Measurements from ENCODE around the gene TAMALIN.
A peak's percentile ranks its signal among the peaks of the same experiment; 100 is the strongest.

TAMALIN gene

GRCh38 chr12:52037248-52037861 lies 30.6 kb downstream of the TAMALIN start:
- DNase-seq (ENCODE audit: low spot score), result peak; percentile 71

GRCh38 chr12:52038447-52038846 lies 31.7 kb downstream of the TAMALIN start:
- no peak for DNase-seq (ENCODE audit: low spot score)

DNA sequence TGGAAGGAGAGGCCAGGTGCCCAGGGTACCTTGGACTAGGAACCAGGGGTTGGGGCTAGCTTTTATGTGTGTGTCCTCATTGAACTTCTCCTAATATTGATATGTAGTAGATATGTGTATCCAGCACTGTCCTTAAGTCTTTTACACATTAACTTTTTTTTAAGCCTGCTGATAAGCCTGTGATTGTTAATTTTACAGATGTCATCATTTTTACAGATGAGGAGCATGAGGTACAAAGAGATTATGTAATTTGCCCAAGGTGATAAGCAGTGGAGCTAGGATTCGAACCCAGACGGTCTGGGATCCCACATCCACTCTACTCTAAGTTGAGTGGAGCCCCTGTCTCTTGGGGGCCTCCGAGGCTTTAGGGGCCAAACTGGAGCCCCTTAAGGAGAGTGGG lies 34.3 kb downstream of the TAMALIN start:
- no peak for DNase-seq (ENCODE audit: low spot score)

DNA sequence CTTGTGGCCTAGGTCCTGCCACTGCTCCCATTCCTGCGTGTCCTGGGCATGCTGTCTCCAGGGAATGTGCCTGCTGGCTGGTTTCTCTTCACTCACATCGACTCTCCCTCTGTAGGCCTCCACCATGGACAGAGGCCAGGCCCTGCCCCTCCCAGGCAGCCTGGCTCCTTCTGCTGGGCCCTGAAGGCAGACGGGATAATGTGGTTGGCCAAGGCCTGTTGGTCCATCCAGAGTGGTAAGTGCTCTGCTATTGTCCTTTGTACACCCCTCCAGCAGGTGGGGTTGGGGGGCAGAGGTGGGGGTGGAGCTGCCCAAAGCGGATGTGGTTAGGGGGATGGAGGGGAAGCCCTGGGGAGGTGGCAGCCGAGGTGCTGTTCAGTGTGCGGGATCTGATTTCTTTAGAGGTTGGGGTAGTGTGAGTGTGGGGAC lies 35.0 kb downstream of the TAMALIN start:
- no peak for DNase-seq (ENCODE audit: low spot score)

DNA sequence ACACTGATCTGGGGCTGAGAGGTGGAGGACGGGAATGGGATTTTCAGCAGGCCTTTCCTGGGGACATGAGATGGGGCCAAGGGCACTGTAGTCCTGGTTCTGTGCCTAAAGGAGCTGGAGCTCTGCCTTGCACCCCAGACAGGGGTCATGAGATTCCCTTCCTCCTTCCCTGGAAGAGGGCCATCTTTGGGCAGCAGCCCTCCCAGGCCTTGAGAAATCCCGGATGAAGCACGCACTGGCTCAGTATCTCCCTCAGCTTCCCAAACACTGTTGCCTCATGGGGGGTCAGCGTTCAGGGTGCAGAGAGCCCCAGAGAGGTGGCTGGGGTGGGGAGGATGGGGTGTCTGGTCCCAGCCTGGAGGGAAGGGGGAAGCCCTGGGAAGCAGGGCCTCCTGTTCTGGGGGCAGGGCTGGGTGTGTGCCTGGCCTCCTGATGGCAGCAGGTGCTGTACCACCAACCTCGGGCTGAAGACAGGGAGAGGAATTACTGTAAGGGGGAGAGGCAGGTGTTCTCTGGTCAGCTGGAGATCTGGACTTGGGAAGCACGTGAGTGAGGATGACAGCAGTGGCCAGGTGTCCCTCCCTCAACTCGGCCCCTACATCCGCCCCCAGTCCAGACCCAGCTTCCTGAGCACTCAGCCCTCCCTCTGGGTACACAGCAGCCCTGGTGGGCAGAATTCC lies 36.1 kb downstream of the TAMALIN start:
- no peak for DNase-seq (ENCODE audit: low spot score)

GRCh38 chr12:52043386-52044212 lies 36.9 kb downstream of the TAMALIN start:
- DNase-seq (ENCODE audit: low spot score), result no peak

DNA sequence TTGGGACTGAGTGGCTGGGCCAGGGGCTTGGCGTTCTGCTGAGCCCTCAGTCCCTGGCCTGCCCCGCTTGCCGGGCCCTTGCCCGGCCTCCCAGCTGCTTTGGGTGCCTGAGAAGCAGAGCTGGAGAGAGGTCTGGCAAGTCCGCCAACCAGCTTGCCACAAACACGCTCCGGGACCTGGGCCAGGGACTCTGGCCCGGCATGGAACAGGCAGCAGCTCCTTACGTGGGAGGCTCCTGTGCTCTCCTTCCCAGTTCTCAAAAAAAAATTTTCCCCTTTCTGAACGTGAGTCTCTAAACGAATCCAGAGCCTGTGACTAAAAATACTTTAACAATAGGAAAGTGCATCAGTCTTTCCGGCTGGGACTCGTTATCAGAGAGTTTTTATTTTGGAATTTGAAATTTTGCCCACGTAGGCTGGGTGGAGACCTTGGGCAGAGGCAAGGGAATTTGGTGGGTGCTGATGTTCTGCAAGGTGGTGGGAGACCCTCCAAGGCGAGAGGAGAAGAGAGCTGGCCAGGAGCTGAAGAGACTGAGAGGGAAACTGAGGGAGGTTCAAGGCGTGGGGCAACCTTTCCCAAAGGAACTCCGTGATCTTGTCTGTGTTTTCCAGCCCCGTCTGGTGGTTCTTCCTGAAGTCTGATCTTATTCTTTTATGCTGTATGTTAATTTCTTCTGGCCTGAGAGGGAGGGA lies 37.7 kb downstream of the TAMALIN start:
- DNase-seq (ENCODE audit: low spot score), result no peak

DNA sequence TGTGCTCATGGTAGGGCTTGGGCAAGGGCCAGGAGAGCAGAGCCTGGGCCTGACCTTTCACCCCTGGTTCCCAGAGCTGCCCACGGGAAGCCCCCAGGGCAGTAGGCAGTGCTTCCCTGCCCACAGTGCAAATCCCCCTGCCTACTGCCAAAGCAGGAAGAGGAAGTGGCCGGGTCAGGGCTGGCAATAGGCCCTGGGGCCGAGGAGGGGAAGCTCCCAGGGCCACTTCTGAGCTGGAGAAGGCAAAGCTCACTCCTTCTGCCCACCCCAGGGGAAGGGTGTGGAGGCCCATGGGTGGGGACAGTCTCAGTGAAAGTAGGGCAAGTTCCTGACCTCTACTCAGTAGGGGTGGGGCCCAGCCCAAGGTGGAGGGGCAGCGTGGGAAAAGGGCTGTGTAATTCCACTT lies 39.1 kb downstream of the TAMALIN start:
- no peak for DNase-seq (ENCODE audit: low spot score)

- no peak for DNase-seq (ENCODE audit: low spot score)
These were observed 40.1 kb downstream of the TAMALIN start for GRCh38 chr12:52046859-52047258.

DNA sequence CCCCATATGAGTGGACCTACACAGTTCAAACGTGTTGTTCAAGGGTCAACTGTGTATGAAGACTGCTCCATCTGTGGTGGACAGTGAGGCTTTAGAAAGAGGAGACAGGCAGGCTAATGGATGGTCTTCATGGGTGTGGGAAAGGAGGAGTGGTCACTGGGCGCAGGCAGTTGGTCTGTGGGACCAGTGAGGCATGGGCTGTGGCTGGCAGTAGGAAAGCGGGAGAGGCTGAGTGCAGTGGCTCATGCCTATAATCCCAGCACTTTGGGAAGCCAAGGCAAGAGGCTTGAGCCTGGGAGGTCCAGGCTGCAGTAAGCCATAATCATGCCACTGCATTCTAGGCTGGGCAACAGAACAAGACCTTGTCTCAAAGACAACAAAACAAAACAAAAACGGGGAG lies 42.5 kb downstream of the TAMALIN start:
- no peak for DNase-seq (ENCODE audit: low spot score)

DNA sequence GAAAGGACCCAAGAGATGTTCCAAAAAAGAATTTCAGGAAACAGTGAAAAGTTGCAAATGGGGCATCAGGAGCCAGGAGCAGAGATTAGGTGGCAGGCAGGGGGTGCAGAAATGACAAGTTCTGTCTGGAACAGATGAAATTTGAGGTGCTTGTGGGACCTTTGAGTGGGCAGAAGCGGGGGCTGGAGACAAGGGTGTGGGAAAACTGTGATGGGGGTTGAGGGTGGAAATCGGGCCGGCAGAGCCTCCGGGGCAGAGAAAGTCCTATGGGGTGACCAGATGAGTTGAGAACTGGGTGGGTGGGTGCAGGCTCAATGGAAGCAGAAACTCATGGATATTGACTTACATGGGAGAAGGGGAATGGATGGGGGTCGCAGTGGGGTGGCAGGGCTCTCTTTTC lies 42.9 kb downstream of the TAMALIN start:
- no peak for DNase-seq (ENCODE audit: low spot score)

DNA sequence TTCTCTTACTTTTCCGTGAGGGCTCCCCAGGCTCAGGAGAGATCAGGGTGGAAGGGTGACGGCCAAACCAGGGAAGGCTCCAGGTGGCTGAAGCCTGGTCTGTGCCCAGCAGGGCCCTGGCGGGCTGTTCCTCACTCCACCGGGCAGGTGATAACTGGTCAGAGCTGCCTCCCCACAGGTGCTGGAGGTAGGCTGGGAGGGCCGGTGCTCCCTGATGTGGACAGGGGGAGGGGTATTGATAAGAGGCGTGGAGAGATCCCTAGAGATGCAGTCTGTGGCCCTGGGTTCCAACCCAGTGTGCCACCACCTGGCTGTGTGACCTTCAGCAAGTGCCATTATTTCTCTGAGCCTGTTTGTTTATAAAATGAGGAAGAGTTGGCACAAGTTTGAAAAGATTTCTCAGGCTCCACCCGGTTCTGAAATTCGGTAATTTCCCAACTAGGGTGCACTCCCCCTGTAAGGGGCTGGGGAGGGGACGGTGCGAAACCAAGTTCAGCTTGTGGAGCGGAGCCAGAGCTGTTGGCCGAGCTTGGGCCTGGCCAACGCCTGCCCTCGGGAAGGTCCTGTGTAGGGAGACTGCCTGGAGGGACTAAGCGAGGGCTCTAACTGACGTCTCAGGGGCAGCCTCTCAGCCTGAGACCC lies 43.5 kb downstream of the TAMALIN start:
- no peak for DNase-seq (ENCODE audit: low spot score)

DNA sequence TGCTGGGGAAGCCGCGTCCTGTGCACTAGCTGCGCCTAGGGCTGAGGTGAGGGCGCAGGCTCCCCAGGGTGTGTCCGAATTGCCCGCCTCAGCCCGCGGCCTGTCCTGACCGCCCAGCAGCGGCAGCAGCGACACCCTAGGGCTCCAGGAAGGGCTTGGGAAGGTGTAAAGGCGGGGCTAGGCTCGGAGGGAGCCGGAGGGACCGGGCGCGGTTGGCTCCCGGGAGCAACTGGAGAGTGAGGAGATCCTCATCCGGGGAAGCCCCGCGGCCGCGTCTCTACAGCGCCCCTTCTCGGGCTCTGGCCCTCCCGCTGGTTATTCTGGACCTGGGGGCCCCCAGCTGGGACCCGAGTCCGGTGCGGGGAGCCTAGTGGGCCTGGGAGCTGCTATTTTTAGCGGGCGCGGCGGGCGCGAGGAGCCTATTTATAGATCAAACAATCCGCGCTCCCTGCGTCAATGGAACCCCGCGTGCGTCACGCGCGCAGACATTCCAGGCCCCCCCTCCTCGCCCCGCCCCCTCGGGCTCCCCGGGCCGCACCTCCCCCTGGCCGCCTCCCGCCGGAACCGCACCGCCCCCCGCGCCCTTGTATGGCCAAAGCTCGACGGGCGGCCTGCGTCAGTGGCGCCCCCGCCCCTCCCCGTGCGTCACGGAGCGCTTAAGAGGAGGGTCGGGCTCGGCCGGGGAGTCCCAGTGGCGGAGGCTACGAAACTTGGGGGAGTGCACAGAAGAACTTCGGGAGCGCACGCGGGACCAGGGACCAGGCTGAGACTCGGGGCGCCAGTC lies 44.2 kb downstream of the TAMALIN start, which contains the start of gene NR4A1:
Gene NR4A1 (plus strand): TSS at position 685 of the 784 bp plus-strand sequence. CDS start 2,887 bp downstream, outside the sequence.
- DNase-seq (ENCODE audit: low spot score), result peak; percentile 98

- no peak for DNase-seq (ENCODE audit: low spot score)
These were observed 45.9 kb downstream of the TAMALIN start for GRCh38 chr12:52052468-52053186.

DNA sequence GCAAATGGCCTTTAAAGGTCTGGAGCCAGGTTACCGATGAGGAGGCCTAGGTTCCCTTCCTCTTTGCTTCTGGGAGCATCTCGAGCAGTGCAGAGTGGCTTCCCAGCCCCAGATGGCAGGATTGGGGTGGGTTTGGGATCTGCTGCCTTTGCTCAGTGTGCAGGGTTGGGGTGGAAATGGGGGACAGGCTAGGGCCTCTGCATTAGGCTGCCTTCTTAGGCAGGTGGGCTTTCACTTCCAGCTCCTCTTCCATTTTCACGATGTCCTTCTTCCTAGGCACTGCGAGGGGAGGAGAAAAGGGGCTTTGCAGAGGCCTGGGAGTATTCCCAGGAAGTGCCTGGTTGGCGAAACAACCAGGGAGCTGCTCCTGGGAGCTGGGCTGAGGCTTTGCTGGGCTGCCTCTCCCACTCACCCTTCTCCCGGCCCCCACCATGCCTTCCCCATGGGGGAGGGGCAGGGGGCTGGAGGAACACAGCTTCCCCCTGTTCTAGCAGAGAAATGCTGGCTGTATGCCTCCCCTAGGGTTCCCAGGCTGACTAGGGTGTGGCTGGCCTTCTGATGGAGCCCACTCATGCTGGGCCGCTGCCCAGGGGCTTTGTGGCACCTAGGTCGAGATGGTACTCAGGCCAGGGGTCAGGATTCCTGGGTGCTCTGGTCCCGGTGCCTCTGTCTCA lies 46.9 kb downstream of the TAMALIN start:
- DNase-seq (ENCODE audit: low spot score), result no peak

DNA sequence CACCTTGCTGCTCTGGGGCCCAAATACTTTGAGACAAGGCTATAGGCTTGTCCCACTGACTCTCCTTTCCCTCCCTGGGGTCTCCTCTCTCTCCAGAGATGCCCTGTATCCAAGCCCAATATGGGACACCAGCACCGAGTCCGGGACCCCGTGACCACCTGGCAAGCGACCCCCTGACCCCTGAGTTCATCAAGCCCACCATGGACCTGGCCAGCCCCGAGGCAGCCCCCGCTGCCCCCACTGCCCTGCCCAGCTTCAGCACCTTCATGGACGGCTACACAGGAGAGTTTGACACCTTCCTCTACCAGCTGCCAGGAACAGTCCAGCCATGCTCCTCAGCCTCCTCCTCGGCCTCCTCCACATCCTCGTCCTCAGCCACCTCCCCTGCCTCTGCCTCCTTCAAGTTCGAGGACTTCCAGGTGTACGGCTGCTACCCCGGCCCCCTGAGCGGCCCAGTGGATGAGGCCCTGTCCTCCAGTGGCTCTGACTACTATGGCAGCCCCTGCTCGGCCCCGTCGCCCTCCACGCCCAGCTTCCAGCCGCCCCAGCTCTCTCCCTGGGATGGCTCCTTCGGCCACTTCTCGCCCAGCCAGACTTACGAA lies 47.6 kb downstream of the TAMALIN start:
- no peak for DNase-seq (ENCODE audit: low spot score)

- no peak for DNase-seq (ENCODE audit: low spot score)
These were observed 48.3 kb downstream of the TAMALIN start for GRCh38 chr12:52054833-52055730.

Data from D341Med (cell line).